ENCODE data around the gene ABCG1.

ABCG1 gene

DNA sequence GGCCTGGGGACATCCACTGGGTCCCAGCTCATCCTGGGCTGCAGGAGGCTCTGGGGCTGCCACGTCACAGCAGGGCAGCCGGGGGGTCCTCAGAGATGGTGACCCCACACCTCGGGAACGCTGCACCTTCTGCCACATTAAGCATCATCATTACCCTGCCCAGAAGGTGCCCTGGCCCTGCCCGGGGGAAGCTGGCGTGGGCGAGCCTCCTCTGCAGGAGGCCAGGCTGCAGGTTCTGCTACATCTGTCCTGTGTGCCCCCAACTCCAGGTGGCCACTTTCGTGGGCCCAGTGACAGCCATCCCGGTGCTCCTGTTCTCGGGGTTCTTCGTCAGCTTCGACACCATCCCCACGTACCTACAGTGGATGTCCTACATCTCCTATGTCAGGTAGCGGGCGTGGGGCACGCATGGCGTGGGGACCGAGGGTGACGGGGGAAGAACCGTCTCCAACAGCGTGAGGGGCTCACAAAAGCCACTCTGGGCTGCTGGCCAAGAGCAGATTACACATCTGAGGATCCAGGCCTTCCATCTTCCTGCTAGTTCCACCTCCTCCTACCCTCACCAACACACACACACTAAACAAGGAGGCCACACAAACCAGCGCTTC is 75.4 kb downstream of the ABCG1 start:
- DNase-seq, result no peak

DNA sequence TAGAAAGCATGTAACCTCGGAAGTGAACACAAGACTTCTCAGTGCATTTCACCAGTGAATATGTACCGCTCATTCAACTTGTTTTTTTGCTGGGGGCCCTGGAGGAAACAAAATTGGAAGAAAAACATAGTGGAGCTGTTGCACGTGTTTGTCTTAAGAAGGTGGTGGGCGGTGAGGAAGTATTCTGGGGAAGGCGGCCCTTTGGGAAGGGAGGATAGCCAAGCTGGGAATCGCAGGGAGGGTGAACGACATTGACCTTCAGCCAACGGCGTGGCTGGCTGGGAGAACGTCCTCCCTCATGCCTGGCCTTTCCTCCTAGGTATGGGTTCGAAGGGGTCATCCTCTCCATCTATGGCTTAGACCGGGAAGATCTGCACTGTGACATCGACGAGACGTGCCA is 76.9 kb downstream of the ABCG1 start:
- no peak for DNase-seq

DNA sequence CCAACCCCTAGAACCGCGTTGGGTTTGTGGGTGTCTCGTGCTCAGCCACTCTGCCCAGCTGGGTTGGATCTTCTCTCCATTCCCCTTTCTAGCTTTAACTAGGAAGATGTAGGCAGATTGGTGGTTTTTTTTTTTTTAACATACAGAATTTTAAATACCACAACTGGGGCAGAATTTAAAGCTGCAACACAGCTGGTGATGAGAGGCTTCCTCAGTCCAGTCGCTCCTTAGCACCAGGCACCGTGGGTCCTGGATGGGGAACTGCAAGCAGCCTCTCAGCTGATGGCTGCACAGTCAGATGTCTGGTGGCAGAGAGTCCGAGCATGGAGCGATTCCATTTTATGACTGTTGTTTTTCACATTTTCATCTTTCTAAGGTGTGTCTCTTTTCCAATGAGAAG is 77.6 kb downstream of the ABCG1 start:
- DNase-seq, result no peak

DNA sequence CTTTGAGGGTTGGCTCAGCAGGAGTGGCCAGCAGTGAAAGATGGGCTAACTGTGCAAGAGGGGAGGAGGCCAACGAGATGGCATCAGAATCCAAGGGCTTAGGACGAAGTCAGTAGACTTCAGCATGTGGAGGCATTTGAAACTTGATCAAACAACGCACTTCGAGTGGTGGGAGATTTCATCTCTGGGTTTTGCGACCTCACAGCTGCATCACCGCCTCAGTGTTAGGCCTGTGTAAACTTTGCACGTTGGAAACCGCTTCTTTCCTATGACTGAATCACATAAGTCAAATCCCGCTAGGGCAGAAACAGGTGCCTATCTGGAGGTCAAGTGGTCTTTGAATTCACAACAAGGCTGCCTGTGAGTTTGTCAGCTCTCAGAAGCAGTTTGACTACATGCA is 78.4 kb downstream of the ABCG1 start:
- DNase-seq, result no peak

DNA sequence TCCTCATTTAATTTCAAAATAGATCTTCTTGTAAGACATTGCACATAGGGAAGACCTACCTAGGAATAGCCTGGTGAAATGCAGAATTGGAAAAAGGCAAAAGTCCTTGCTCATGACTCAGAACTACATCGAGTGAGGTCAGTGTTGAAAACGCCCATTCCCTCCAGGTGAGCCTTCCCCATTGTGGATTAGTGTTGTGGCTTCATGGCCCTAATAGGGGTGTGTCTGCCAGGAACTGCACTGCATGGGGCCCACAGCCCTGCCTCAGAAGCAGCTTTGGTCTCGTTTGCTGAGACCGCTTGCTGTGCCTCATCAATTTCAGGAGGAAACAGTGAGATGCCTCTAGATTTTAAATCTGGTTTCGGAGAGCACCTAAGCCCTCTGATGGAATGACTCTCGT is 79.3 kb downstream of the ABCG1 start:
- DNase-seq, result no peak

DNA sequence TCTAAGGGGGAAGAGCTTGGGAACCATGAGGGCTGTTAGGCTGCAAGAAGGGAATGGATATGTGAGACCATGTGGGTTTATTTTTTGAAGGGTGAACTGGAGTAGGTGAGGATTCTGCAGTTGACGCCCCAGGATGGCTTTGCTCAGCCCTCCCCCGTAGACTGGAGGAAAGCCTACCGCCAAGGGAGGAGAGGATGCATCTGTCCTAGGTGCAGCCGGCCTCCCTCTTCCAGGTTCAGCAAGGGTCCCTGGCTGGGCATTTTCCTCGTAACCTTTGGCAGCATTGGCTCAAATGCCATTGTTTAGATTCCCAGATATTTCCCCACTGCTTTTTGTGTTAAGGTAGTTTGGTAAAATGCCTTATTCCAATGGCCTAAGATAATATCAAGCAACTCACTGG is 79.7 kb downstream of the ABCG1 start:
- no peak for DNase-seq

DNA sequence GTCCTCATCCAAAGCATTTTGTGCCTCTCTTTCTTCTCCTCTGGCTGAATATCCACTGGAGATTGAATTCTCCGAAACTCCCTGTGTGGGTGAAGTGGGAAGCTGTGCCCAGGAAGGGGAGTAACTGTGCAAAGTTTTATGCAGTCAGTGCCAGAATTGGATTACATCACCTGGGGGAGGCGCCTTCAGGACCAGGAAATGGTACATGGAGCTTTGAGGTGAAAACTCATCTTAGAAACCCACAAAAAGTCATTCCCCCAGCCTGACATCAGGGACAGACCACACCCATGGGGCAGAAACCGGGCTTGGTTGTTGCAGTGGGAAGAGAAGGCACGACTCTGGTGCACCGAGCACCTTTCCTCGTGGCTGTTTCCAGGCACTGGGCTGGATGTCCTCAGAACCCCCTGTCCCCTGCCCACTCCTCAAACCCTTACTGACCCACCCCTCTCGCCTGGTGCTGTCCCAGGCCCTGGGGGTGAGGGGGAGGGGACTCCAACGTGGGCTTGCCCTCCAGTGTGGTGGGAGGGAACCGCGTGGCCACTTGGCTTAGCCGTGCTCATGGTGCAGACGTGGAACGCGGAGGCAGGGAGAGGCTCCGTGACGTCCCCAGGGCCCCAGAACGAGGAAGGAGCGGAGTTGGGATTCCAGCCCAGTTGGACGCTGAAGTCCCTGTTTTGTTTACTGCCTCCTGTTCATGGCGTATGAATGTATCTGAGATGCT is 80.5 kb downstream of the ABCG1 start:
- DNase-seq, result no peak

DNA sequence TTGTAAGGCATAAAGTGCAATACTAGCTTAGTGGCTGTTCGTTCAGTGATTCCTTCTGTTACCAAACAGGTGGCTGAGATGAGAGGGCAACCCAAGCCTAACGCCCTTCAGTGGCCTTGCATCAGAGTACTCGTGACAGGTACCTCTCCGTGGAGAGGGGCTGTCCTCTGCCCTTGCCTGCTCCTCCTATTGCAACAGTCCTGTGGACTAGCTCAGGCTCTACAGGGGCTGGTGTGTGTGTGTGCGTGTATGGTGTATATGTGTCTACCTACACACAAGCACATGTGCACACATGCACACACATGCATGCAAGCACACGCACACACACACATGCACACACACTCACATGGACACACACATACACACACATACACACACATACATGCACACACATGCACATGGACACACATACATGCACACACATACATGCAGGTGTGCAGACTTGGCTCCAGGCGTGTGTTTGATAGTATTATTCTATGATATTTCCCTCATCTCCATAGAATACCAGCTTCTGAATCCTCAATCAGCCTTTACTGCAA is 81.2 kb downstream of the ABCG1 start:
- no peak for DNase-seq

DNA sequence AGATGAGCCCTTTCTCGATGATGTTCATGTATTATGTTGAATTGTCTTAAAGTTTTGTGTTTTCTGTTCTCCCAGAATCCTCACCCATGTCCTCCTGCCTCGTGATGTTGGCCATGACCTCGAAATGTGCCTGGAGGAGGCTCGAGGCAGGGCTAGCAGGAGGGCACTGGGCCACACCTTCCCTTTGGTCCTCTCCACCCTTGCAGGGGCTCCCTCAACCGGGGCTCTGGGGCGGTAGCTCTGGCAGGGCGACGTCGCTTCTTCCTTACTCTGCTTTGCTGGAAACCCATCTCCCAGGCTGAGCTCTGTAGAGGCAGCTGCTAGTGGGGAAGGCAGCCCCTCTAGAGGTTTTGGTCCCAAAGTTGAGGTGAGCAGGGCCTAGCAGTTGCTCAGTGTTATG is 82.0 kb downstream of the ABCG1 start:
- DNase-seq, result no peak

DNA sequence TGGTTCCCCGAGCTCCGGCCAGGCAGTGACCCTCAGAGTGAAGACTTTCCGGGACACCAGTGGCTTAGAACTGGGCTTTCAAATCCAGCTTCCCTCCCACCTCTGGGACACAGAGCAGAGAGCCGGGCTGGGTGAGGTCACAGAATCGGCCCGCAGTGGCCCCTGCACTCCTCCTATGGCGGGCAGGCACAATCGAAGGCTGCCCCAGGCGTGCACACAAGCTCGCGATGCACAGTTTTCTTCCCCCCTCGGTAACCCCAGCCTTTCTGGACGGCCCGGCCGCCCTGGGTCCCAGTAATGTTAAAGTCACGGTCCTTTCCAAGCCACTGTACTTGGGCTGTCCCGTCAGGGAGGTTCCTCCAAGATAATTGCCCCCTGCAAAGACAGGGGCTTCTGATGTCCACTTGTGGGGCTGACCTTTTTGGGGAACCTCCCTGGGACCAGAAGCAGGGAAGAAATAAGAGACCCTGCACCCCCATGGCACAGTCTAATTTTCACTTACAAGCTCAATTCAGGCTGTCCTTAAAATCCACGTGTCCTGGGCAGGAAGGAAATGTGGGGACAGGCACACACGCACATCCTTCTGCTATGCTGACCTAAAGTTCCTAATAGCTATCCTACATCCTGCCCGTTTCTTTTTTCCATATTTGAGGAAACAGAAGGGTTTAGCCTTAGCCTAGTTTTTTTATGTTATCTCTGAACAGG is 82.6 kb downstream of the ABCG1 start:
- DNase-seq, result no peak

DNA sequence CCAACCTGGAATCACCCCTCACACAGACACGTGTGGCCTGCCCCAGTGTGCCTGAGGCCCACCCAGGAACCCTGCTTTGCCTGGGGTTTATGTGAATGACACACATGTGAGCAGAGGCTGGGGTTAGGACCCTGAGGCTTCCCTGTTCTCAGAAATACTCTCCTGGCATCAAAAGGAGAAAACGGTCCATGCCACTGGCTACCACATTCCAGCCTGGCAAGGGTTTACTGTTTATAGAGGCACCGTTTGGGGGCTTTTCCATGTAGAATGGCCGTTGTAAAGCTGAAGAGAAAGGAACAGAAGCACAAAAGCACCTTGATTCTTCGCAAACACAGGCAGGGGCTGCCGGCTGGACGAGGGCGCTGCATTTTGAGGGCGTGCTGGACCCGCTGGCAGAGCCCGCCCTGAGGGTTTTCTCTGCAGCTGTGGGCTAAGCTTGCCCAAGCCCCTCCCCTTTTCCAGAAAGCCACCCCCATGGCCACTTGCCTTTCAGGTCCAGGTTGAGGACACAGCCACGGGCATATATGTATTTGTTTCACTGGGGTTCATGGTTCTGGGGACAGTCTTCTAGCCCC is 83.2 kb downstream of the ABCG1 start:
- DNase-seq, result no peak

DNA sequence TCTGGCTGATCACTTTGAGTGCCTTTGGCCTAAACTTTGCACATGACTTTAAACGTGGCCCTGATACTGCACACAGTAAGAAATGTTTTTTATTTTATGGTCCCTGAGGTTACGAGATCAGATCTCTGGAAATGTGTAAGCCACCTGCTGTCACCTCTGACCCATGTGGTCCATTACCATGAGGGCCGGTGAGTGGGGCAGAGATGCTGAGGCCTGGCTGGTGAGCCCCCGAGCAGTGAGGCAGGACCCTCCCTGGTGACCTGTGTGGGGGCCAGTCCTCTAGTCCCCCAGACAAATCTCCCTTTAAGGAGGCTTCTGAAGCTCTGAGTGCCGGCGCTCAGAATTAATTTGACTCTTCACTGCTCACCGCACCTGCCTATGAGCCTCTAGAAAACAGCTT is 83.9 kb downstream of the ABCG1 start:
- DNase-seq, result no peak

DNA sequence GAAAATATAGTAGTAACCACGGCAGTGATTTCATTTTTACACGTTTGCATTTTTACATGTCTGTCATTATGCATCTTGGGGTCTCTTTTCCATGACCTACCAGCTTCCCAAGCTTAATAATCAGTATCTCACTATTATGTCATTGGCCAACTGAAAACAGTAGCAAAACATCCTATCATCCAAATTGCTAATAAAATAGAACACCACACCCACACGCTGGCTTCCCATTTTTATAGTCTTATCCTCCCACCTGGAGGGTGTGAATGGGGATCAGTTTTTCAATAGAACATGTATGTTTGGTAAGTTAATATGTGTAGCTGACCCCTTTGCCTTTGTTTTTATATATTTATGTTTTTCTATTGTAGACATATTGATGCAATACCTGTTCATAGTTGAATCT is 84.5 kb downstream of the ABCG1 start:
- no peak for DNase-seq

DNA sequence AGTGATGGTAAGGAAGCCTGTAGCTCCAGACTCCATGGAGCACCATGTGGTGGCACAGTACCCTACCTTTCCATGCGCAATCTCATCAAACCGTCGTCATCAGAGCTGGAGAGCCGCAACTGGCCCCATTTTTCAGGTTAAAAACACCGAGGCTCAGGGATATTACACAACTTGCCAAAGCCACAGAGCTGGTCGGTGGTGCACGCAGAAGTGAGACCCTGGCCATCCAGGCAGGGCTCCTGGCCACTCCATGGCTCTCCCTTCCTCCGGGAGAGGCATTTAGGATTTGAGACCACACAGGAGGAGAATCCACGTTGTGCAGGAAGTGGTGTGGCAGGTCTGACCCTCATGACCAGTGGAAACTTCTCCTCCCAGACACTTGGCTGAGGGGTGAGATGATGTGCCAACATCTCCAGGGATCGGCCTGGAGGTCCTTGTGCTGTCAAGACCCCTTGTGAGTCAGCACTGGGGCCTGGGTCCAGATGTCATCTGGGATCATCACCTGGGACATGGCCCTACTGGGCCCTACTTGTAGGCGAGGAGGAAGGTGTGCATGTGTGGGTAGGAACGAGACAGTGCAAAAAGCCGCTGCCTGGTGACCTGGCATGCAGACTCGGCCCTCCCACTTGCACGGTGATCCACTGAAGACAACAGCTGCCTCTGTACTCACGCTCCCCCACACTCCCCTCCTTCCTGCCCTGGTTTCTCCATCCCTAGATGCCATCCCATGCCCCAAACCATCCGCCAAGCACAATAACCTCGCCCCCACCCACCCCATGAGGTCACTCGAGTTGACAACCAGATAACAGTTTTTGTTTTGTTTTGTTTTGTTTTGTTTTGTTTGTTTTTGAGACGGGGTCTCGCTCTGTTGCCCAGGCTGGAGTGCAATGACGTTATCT is 85.9 kb downstream of the ABCG1 start:
- DNase-seq, result no peak

DNA sequence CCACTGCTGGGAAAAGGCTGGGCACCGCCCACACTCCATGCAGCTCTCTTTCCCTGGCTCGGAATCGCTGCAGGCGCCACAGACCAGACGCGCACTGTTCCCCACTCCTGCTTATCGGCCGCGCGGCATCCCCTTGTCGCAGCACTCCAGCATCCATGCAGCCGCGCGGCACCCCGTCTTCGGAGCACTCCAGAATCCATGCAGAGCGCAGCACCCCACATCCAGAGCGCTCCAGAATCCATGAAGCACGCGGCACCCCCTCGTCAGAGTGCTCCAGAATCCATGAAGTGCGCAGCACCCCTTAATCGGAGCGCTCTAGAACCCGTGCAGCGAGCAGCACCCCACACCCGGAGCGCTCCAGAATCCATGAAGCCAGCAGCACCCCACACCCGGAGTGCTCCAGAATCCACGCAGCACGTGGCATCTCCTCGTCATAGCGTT is 86.8 kb downstream of the ABCG1 start:
- DNase-seq, result no peak

DNA sequence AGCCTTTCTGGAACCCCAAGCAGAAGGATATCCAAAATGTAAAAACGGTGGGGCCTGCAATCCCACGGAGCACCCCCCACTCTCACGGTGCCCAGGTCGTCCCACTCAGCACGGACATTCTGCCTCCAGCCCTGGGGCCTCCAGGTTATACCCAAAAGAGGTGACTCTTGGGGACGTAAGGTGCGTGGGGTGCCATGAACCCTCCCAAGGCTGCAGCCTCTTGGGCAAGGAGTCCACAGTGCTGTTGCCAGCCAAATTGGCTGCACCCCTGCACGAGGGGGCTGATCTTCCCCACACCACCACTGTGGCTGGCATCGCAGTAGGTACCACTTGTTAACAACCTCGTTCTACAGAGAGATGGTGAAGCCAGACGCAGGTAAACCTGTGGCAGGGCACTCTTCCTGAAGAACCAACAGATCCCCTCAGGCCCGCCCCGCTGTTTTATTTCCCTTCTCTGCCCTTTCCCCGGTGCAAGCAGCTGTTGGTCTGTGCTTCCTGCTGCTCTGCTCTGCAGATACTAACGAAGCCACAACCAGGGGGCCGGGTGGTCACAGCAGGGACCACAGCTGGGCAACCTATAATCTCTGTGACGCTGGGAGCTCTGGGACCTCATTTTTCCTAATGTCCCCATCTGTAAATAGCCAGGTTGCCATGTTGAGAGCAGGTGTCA is 87.6 kb downstream of the ABCG1 start:
- peak in 1 of 2 donors; percentile 14 for DNase-seq

DNA sequence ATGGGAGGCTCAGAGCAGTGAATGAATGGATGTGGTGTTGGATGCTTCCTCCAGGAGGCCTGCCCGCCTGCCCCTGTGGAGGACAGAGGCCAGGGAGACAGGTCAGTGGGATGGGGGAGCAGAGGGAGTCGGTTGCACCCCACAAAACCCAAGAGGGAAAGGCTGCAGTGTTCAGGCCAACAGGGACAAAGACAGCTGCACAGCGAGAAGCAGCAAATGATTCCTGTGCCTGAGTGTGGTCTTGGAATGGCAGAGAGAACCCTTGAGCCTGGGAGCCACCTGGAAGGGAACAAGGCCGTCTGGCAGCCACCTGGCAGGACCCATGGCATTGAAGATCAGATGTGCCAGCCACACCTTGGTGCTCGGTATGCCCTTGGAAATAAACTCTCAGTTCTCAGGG is 88.2 kb downstream of the ABCG1 start:
- DNase-seq, result no peak

DNA sequence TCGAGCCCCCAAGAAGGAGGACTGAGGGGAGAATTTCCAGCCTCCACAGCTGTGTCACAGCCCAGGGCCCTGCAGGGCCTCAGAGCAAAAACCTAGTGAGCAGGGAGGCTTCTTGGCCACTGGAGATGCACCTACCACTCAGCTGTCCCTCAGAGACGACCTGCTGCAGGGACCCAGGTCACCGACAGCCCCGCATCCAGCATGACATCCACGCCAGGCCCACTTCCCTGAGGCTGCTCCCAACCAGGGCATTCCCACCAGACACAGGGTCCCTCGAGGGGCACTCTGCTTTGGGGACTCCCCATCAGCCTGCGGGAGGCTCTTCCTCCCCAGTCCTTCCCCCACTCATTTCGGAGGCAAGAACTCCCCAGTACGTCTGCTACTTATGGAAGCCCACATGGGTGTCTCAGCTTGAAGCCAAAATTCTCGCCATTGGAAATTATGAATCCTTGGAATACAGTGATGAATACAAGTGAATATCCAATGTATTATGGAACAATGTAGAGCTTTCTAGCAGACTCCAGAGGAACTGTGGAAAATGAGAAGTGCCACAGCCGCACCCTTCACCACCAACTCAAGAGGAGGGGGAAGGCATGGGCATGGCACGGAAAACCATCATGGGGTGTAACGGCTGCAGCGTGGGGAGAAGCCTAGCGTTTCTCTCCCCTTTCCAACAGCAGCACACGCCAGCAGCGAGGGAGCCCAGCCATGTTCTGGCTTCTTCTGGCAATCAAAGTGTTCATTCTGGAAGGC is 89.4 kb downstream of the ABCG1 start:
- DNase-seq, result no peak

DNA sequence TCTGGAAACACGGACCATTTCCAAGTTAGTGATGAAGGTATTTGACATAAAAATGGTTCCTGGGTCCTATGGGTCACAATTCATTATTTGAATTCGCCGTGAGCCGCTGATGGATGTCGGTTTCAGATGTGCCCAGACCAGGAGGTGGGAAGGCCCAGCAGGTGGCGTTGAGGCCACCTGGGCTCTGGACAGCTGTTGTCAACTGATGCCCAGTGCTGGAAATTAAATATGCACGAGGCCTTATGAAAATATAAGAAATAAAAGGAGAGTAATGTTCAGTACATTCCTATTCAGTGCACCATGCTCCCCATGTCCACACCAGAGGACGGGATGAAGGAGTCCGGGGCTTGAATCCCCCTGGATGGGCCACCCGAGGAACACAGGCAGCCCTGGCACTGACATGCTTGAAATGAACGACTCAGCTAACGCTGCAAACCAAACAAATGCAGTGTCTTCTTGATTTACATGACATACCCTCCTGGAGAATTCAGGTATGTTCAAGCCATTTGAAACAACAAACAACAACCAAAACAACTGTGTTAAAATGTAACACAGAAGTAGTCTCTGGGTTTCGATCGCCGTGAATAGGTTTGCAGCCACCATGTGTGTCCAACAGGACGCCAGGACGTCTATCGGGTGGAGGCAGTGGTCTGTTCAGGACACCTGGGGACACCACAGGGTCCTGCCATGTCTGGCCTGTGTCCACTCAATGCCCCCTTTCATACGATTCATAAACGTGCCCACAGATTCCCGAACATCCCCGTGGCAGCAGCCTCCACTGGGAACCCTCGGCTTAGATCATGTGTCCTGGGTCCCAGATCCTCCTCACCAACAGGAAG is 90.2 kb downstream of the ABCG1 start:
- no peak for DNase-seq

DNA sequence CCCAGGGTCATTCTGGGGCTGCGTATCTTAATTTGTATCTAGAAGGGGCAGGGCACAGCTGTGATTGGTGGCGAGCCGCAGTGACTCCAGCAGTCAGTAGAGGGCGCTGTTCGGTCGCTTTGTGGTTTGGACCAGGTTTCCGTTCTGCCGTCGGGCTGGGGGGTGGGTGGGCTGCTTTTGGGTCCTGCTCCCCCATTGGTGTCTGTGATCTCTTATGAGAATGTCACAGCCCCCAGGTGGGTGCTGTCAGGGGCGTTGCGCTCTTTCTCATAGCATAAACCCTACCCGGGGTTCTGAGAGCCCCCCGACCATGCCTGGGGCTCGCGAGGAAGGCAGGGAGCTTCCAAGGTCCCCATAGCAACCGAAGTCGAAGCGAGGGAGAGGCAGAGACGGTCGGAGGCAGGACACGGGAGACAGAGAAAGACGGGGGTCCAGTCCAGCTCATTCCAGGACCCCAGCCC is 90.8 kb downstream of the ABCG1 start:
- peak; percentile 21 to 83 for DNase-seq

Measured in bone marrow (tissue), 2 donors.